IMR-90 (cell line): ENCODE results near the gene MAN1C1.

Experiments used
- CHD1 ChIP-seq: IDR thresholded peaks from 2 replicates; pipeline ENCODE4 v1.6.1; 2012; ENCODE audit warnings: low read depth, low read length, improper control_type of control experiment
- CTCF ChIP-seq: conservative IDR thresholded peaks from 2 replicates; pipeline ENCODE4 v1.5.1; 2012; ENCODE audit warnings: mild to moderate bottlenecking, low read depth, low read length, improper control_type of control experiment
- POLR2A ChIP-seq: IDR thresholded peaks from 2 replicates; pipeline ENCODE4 v1.6.1; 2012; ENCODE audit warnings: mild to moderate bottlenecking, low read depth, low read length
- RCOR1 ChIP-seq: IDR thresholded peaks from 2 replicates; pipeline ENCODE4 v1.6.1; 2012; ENCODE audit warnings: mild to moderate bottlenecking, low read length, improper control_type of control experiment; ENCODE audit not compliant: insufficient replicate concordance

GRCh38 chr1:25571522-25571970, 45.0 kb upstream of the MAN1C1 start:
- no peak for TF ChIP-seq CHD1
- TF ChIP-seq POLR2A, result no peak
- no peak for TF ChIP-seq CTCF
- TF ChIP-seq RCOR1, result no peak
